HEK293 (cell line): ENCODE results near the gene THEM4.
"Not testable (repeated sequence)": the region's sequence is repeated elsewhere in the genome, so short reads cannot be mapped to it uniquely, and the experiment has no call there.

Source experiments
- CTCF ChIA-PET: fragments of 350-600 bp; formaldehyde crosslinking; extraction: SDS; loops from one replicate; lab custom pipeline; 2021; ENCODE audit warnings: antibody characterized with exemption; lab: Yijun Ruan, JAX
- POLR2A ChIA-PET: fragments of 300-600 bp; formaldehyde crosslinking; extraction: SDS; loops from one replicate; lab custom pipeline; 2020; ENCODE audit warnings: antibody characterized with exemption, inconsistent platforms; lab: Yijun Ruan, JAX
- H3K27ac ChIP-seq: fragments of 200-500 bp; sonication (Bioruptor generic); 2 replicates; pipeline ENCODE4 v1.5.1; 2014; ENCODE audit warnings: low read depth, low read length, control low read depth, inconsistent platforms; ENCODE audit errors: extremely low read depth
- H3K36me3 ChIP-seq, 2 experiments: fragments of 200-500 bp in 1 of 2; sonication (Bioruptor generic) in 1 of 2; 1 replicate in 1 of 2; 2 replicates in 1 of 2; pipeline ENCODE4 v1.5.1; 2014 to 2017; ENCODE audit warnings: inconsistent platforms in 2 of 2, low read length in 2 of 2; ENCODE audit not compliant: control insufficient read depth in 2 of 2, insufficient read depth in 1 of 2
- H3K4me1 ChIP-seq: fragments of 200-500 bp; sonication (Bioruptor generic); 2 replicates; pipeline ENCODE4 v1.5.1; 2014; ENCODE audit warnings: mild to moderate bottlenecking, low read length, inconsistent platforms; ENCODE audit not compliant: control insufficient read depth, insufficient read depth
- H3K4me3 ChIP-seq: 2 replicates; pipeline ENCODE4 v1.5.1; 2011; ENCODE audit warnings: low read depth, mild to moderate bottlenecking, control low read depth, low read length, moderate library complexity
- H3K9me3 ChIP-seq: fragments of 200-500 bp; sonication (Bioruptor generic); 2 replicates; pipeline ENCODE4 v1.5.1; 2014; ENCODE audit warnings: low read depth, low read length, inconsistent platforms; ENCODE audit not compliant: control insufficient read depth, insufficient read depth
- BCL11A ChIP-seq: fragments of 450-650 bp; formaldehyde crosslinking; IDR thresholded peaks from 2 replicates; pipeline ENCODE4 v1.5.1; 2016; ENCODE audit warnings: low read depth, missing biosample characterization, missing genetic modification characterization
- EGR2 ChIP-seq: fragments of 450-650 bp; formaldehyde crosslinking; IDR thresholded peaks from 2 replicates; pipeline ENCODE4 v1.5.1; 2016; ENCODE audit warnings: low read depth, missing biosample characterization, missing genetic modification characterization
- GLI2 ChIP-seq: fragments of 450-650 bp; formaldehyde crosslinking; IDR thresholded peaks from 2 replicates; pipeline ENCODE4; 2017; ENCODE audit warnings: missing biosample characterization, missing genetic modification characterization, low read depth, borderline replicate concordance
- KLF16 ChIP-seq: fragments of 450-650 bp; formaldehyde crosslinking; IDR thresholded peaks from 2 replicates; pipeline ENCODE4 v1.5.1; 2017; ENCODE audit warnings: missing biosample characterization, missing genetic modification characterization
- OVOL3 ChIP-seq: fragments of 450-650 bp; formaldehyde crosslinking; IDR thresholded peaks from 2 replicates; pipeline ENCODE4 v1.5.1; 2016; ENCODE audit warnings: missing biosample characterization, missing genetic modification characterization
- SP3 ChIP-seq: fragments of 450-650 bp; formaldehyde crosslinking; IDR thresholded peaks from 2 replicates; pipeline ENCODE4 v1.5.1; 2016; ENCODE audit warnings: missing biosample characterization, missing genetic modification characterization
- YY2 ChIP-seq: fragments of 450-650 bp; formaldehyde crosslinking; IDR thresholded peaks from 2 replicates; pipeline ENCODE4 v1.5.1; 2016; ENCODE audit warnings: missing biosample characterization, missing genetic modification characterization
- ZBTB21 ChIP-seq: fragments of 450-650 bp; formaldehyde crosslinking; IDR thresholded peaks from 2 replicates; pipeline ENCODE4 v1.5.1; 2017; ENCODE audit warnings: missing biosample characterization, missing genetic modification characterization
- ZBTB48 ChIP-seq: fragments of 450-650 bp; formaldehyde crosslinking; IDR thresholded peaks from 2 replicates; pipeline ENCODE4 v1.5.1; 2016; ENCODE audit warnings: missing biosample characterization, missing genetic modification characterization
- ZBTB49 ChIP-seq: fragments of 450-650 bp; formaldehyde crosslinking; IDR thresholded peaks from 2 replicates; pipeline ENCODE4 v1.5.1; 2016; ENCODE audit warnings: missing biosample characterization, missing genetic modification characterization, low read depth
- ZBTB7A ChIP-seq: fragments of 450-650 bp; formaldehyde crosslinking; IDR thresholded peaks from 2 replicates; pipeline ENCODE4 v1.5.1; 2016; ENCODE audit warnings: low read depth, missing biosample characterization, missing genetic modification characterization
- ZFP41 ChIP-seq: fragments of 450-650 bp; formaldehyde crosslinking; IDR thresholded peaks from 2 replicates; pipeline ENCODE4 v1.5.1; 2016; ENCODE audit warnings: missing biosample characterization, missing genetic modification characterization, borderline replicate concordance
- ZFP69B ChIP-seq: fragments of 450-650 bp; formaldehyde crosslinking; IDR thresholded peaks from 2 replicates; pipeline ENCODE4 v1.5.1; 2016; ENCODE audit warnings: missing biosample characterization, missing genetic modification characterization
- ZNF174 ChIP-seq: fragments of 450-650 bp; formaldehyde crosslinking; IDR thresholded peaks from 2 replicates; pipeline ENCODE4 v1.5.0; 2017; ENCODE audit warnings: missing biosample characterization, mild to moderate bottlenecking, missing genetic modification characterization
- ZNF184 ChIP-seq: fragments of 450-650 bp; IDR thresholded peaks from 2 replicates; pipeline ENCODE4 v1.5.1; 2018; ENCODE audit warnings: missing biosample characterization, mild to moderate bottlenecking, missing genetic modification characterization
- ZNF202 ChIP-seq: fragments of 450-650 bp; formaldehyde crosslinking; IDR thresholded peaks from 2 replicates; pipeline ENCODE4 v1.5.1; 2016; ENCODE audit warnings: missing biosample characterization, missing genetic modification characterization, borderline replicate concordance
- ZNF24 ChIP-seq: fragments of 450-650 bp; formaldehyde crosslinking; IDR thresholded peaks from 2 replicates; pipeline ENCODE4 v1.5.1; 2016; ENCODE audit warnings: missing biosample characterization, missing genetic modification characterization
- ZNF341 ChIP-seq: fragments of 450-650 bp; formaldehyde crosslinking; IDR thresholded peaks from 2 replicates; pipeline ENCODE4; 2016; ENCODE audit warnings: low read depth, missing biosample characterization, missing genetic modification characterization
- ZNF37A ChIP-seq: fragments of 450-650 bp; IDR thresholded peaks from 2 replicates; pipeline ENCODE4 v1.5.1; 2018; ENCODE audit warnings: missing biosample characterization, missing genetic modification characterization
- ZNF391 ChIP-seq: fragments of 450-650 bp; formaldehyde crosslinking; IDR thresholded peaks from 2 replicates; pipeline ENCODE4 v1.5.1; 2016; ENCODE audit warnings: low read depth, missing biosample characterization, missing genetic modification characterization, borderline replicate concordance
- ZNF426 ChIP-seq: fragments of 450-650 bp; formaldehyde crosslinking; IDR thresholded peaks from 2 replicates; pipeline ENCODE4 v1.5.1; 2017; ENCODE audit warnings: missing biosample characterization, missing genetic modification characterization, mild to moderate bottlenecking, inconsistent platforms, moderate library complexity
- ZNF529 ChIP-seq: fragments of 450-650 bp; formaldehyde crosslinking; IDR thresholded peaks from 2 replicates; pipeline ENCODE4 v1.5.1; 2017; ENCODE audit warnings: missing genetic modification characterization, missing biosample characterization; ENCODE audit not compliant: insufficient replicate concordance
- ZNF530 ChIP-seq: fragments of 450-650 bp; formaldehyde crosslinking; IDR thresholded peaks from 2 replicates; pipeline ENCODE4 v1.5.1; 2016; ENCODE audit warnings: low read depth, missing biosample characterization, missing genetic modification characterization
- ZNF549 ChIP-seq: fragments of 450-650 bp; IDR thresholded peaks from 2 replicates; pipeline ENCODE4 v1.5.1; 2018; ENCODE audit warnings: missing biosample characterization, missing genetic modification characterization, mild to moderate bottlenecking, inconsistent platforms, moderate library complexity
- ZNF624 ChIP-seq: fragments of 450-650 bp; formaldehyde crosslinking; IDR thresholded peaks from 2 replicates; pipeline ENCODE4 v1.5.1; 2017; ENCODE audit warnings: missing biosample characterization, missing genetic modification characterization
- ZNF654 ChIP-seq: fragments of 450-650 bp; formaldehyde crosslinking; IDR thresholded peaks from 2 replicates; pipeline ENCODE4 v1.5.1; 2016; ENCODE audit warnings: low read depth, missing biosample characterization, missing genetic modification characterization
- ZNF658 ChIP-seq: fragments of 450-650 bp; formaldehyde crosslinking; IDR thresholded peaks from 2 replicates; pipeline ENCODE4; 2016; ENCODE audit warnings: missing biosample characterization, missing genetic modification characterization
- ZNF664 ChIP-seq: fragments of 450-650 bp; formaldehyde crosslinking; IDR thresholded peaks from 2 replicates; pipeline ENCODE4 v1.5.1; 2016; ENCODE audit warnings: missing biosample characterization, missing genetic modification characterization
- ZNF670 ChIP-seq: fragments of 450-650 bp; formaldehyde crosslinking; IDR thresholded peaks from 2 replicates; pipeline ENCODE4 v1.5.1; 2016; ENCODE audit warnings: missing biosample characterization, missing genetic modification characterization, low read depth
- ZNF707 ChIP-seq: fragments of 450-650 bp; formaldehyde crosslinking; IDR thresholded peaks from 2 replicates; pipeline ENCODE4 v1.5.1; 2016; ENCODE audit warnings: missing biosample characterization, missing genetic modification characterization
- ZSCAN23 ChIP-seq: fragments of 450-650 bp; formaldehyde crosslinking; IDR thresholded peaks from 2 replicates; pipeline ENCODE4 v1.5.1; 2016; ENCODE audit warnings: missing biosample characterization, missing genetic modification characterization
- ZXDB ChIP-seq: fragments of 450-650 bp; formaldehyde crosslinking; IDR thresholded peaks from 2 replicates; pipeline ENCODE4 v1.5.1; 2016; ENCODE audit warnings: missing biosample characterization, missing genetic modification characterization
- TF ChIP-seq, protein P1 (sequence below): fragments of 450-650 bp; formaldehyde crosslinking; IDR thresholded peaks from 2 replicates; pipeline ENCODE4 v1.5.1; 2017; ENCODE audit warnings: missing biosample characterization, missing genetic modification characterization
- TF ChIP-seq, protein P2 (sequence below): fragments of 450-650 bp; IDR thresholded peaks from 2 replicates; pipeline ENCODE4 v1.5.1; 2018; ENCODE audit warnings: missing biosample characterization, missing genetic modification characterization
- TF ChIP-seq, protein P3 (sequence below): fragments of 450-650 bp; formaldehyde crosslinking; IDR thresholded peaks from 2 replicates; pipeline ENCODE4 v1.5.1; 2016; ENCODE audit warnings: missing biosample characterization, missing genetic modification characterization

The THEM4 gene

DNA sequence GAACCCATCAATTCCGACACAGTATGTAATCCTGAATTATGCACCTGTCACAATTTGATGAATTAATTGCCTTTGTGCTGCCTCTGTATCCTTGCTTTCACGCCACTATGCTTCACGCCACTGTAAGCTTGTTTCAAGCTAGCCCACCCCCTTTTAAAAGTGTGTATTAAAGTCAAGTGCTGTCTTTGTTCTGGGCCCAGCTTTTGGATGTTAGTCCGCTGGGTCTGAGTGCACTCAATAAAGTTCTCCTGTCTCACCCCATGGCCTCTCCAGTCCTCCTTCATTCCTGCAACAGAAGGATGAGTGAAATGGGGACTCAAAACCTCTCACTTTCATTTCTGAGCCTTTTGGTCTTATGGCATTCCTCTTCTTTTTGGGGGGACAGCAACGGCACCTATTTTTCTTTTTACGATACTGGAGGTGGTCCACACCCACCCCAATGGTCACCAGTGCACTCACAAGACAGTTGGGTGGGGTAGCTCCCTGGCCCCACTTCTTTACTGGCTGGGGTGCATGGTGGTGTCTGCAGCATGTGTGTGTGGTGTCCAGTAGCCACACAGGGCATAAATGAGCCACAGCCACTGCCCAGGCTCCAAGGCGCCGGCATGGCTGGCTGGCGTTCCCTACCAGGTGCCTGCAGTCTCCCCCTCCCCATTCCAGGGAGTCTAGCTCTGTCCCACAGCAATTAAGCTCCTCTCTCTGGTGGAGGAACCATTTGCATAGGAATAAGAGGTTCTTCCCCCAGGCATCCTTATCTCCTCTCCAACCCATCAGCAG is 1.8 kb downstream of the THEM4 start (continued):
- TF ChIP-seq, protein P1, sequence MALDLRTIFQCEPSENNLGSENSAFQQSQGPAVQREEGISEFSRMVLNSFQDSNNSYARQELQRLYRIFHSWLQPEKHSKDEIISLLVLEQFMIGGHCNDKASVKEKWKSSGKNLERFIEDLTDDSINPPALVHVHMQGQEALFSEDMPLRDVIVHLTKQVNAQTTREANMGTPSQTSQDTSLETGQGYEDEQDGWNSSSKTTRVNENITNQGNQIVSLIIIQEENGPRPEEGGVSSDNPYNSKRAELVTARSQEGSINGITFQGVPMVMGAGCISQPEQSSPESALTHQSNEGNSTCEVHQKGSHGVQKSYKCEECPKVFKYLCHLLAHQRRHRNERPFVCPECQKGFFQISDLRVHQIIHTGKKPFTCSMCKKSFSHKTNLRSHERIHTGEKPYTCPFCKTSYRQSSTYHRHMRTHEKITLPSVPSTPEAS = no peak
- TF ChIP-seq ZNF341 (tag by site-specific recombination) (no peak), ZXDB (tag by site-specific recombination) (no peak), ZNF184 (tag by site-specific recombination) (no peak), ZNF707 (no peak), ZSCAN23 (no peak), KLF16 (tag by site-specific recombination) (no peak), SP3 (tag by site-specific recombination) (no peak; the same call in 1 of the 2 replicates), BCL11A (tag by site-specific recombination) (no peak), ZNF426 (tag by site-specific recombination) (no peak), ZBTB21 (no peak), ZFP69B (tag by site-specific recombination) (peak; percentile 64; the same call in 1 of the 2 replicates), ZBTB7A (tag by site-specific recombination) (no peak), ZBTB48 (tag by site-specific recombination) (no peak), ZNF24 (tag by site-specific recombination) (no peak), ZNF658 (tag by site-specific recombination) (no peak), GLI2 (tag by site-specific recombination) (no peak), EGR2 (tag by site-specific recombination) (no peak), ZNF624 (tag by site-specific recombination) (no peak), ZNF391 (tag by site-specific recombination) (peak; percentile 79; the same call in 1 of the 2 replicates), ZFP41 (no peak), ZNF670 (no peak), ZNF530 (tag by site-specific recombination) (no peak), OVOL3 (tag by site-specific recombination) (no peak), ZNF654 (tag by site-specific recombination) (no peak), ZNF202 (tag by site-specific recombination) (no peak), ZNF549 (tag by site-specific recombination) (peak; percentile 58; the same call in 1 of the 2 replicates), ZNF664 (tag by site-specific recombination) (no peak), YY2 (tag by site-specific recombination) (no peak), ZNF174 (tag by site-specific recombination) (no peak), ZNF529 (tag by site-specific recombination) (peak; percentile 65), ZNF37A (tag by site-specific recombination) (no peak), ZBTB49 (tag by site-specific recombination) (no peak)
- TF ChIP-seq, protein P2, sequence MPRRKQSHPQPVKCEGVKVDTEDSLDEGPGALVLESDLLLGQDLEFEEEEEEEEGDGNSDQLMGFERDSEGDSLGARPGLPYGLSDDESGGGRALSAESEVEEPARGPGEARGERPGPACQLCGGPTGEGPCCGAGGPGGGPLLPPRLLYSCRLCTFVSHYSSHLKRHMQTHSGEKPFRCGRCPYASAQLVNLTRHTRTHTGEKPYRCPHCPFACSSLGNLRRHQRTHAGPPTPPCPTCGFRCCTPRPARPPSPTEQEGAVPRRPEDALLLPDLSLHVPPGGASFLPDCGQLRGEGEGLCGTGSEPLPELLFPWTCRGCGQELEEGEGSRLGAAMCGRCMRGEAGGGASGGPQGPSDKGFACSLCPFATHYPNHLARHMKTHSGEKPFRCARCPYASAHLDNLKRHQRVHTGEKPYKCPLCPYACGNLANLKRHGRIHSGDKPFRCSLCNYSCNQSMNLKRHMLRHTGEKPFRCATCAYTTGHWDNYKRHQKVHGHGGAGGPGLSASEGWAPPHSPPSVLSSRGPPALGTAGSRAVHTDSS (tag by site-specific recombination) = no peak
- TF ChIP-seq, protein P3, sequence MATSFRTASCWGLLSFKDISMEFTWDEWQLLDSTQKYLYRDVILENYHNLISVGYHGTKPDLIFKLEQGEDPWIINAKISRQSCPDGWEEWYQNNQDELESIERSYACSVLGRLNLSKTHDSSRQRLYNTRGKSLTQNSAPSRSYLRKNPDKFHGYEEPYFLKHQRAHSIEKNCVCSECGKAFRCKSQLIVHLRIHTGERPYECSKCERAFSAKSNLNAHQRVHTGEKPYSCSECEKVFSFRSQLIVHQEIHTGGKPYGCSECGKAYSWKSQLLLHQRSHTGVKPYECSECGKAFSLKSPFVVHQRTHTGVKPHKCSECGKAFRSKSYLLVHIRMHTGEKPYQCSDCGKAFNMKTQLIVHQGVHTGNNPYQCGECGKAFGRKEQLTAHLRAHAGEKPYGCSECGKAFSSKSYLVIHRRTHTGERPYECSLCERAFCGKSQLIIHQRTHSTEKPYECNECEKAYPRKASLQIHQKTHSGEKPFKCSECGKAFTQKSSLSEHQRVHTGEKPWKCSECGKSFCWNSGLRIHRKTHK (tag by site-specific recombination) = 0 out of 2 replicates have a peak, but pooled peaks have one; percentile 15
- TF ChIP-seq, all 188 proteins: peak for 18

GRCh38 chr1:151906324-151906645 is 3.0 kb downstream of the THEM4 start:
- H3K9me3 ChIP-seq, H3K4me3 ChIP-seq, POLR2A ChIA-PET, H3K4me1 ChIP-seq, H3K27ac ChIP-seq: not testable (repeated sequence)
- CTCF ChIA-PET = interaction anchor here (0.6 kb wide), 1 partner anchor 260 kb away, joined by 3 read pairs; no protein-coding TSS in a partner anchor
- H3K36me3 ChIP-seq = peaks cover 0 to 21% of the 10 kb centered on the region in 2 experiments; a peak in 1 of 3 replicates
